Measurements from ENCODE around the gene EEF1G.
"Not testable (repeated sequence)": the region's sequence is repeated elsewhere in the genome, so short reads cannot be mapped to it uniquely, and the experiment has no call there.

Gene EEF1G

GRCh38 chr11:62553080-62553838 lies 20.4 kb downstream of the EEF1G start:
- peak; percentile 91 for DNase-seq

GRCh38 chr11:62552485-62553079 lies 21.1 kb downstream of the EEF1G start:
- peak; percentile 64 for DNase-seq

GRCh38 chr11:62550478-62550877 lies 23.2 kb downstream of the EEF1G start:
- not testable (repeated sequence) for DNase-seq

- DNase-seq: no peak
Observed at GRCh38 chr11:62548545-62549335, 25.0 kb downstream of the EEF1G start.

GRCh38 chr11:62547691-62548281 lies 25.9 kb downstream of the EEF1G start:
- peak; percentile 60 for DNase-seq

- peak; percentile 66 for DNase-seq
Observed at GRCh38 chr11:62546929-62547625, 26.6 kb downstream of the EEF1G start.

- DNase-seq: peak; percentile 91
Observed at GRCh38 chr11:62546244-62546928, 27.3 kb downstream of the EEF1G start, which contains the start of gene AHNAK. Gene AHNAK, minus strand, starts transcription at chr11:62546806. Its CDS starts 10,708 bp downstream, at chr11:62536098.

GRCh38 chr11:62545437-62546243 lies 28.1 kb downstream of the EEF1G start:
- peak; percentile 97 for DNase-seq

- peak; percentile 50 for DNase-seq
Observed at GRCh38 chr11:62544581-62545436, 28.9 kb downstream of the EEF1G start.

- DNase-seq: peak; percentile 44
Observed at GRCh38 chr11:62543680-62544444, 29.8 kb downstream of the EEF1G start.

- DNase-seq: peak; percentile 91
Observed at GRCh38 chr11:62542750-62543567, 30.7 kb downstream of the EEF1G start.

GRCh38 chr11:62542111-62542745 lies 31.5 kb downstream of the EEF1G start:
- DNase-seq: no peak

GRCh38 chr11:62540804-62541701 lies 32.6 kb downstream of the EEF1G start:
- peak; percentile 62 for DNase-seq

- peak; percentile 87 for DNase-seq
Observed at GRCh38 chr11:62539238-62539925, 34.3 kb downstream of the EEF1G start.

GRCh38 chr11:62538470-62539237 lies 35.0 kb downstream of the EEF1G start:
- DNase-seq: no peak
